Mesodermal cell (in vitro differentiated cells): ENCODE results near the gene KRTAP19-5. TPM values are rescaled to one million over a fixed set of nuclear protein-coding genes. Genes with fewer than 3 reads are reported as not detected.
"Not testable (repeated sequence)": the region's sequence is repeated elsewhere in the genome, so short reads cannot be mapped to it uniquely, and the experiment has no call there.

Experiments
- H3K27ac ChIP-seq: 2 replicates; pipeline ENCODE4 v1.7.0; 2013; ENCODE audit warnings: mild to moderate bottlenecking, low read depth, low read length, moderate library complexity; ENCODE audit not compliant: severe bottlenecking
- H3K36me3 ChIP-seq: 2 replicates; pipeline ENCODE4 v1.7.1; 2013; ENCODE audit warnings: mild to moderate bottlenecking, low read length, moderate library complexity; ENCODE audit not compliant: control insufficient read depth, insufficient read depth
- H3K4me1 ChIP-seq: one replicate; pipeline ENCODE4 v1.7.1; 2013; ENCODE audit warnings: mild to moderate bottlenecking, low read length; ENCODE audit not compliant: insufficient read depth, control insufficient read depth, poor library complexity, severe bottlenecking
- H3K4me3 ChIP-seq: 2 replicates; pipeline ENCODE4 v1.7.0; 2013; ENCODE audit warnings: low read length, control low read depth, mild to moderate bottlenecking; ENCODE audit not compliant: insufficient read depth, poor library complexity, severe bottlenecking; ENCODE audit errors: extremely low read depth
- H3K9me3 ChIP-seq: 2 replicates; pipeline ENCODE4 v1.7.1; 2013; ENCODE audit warnings: mild to moderate bottlenecking, low read length, moderate library complexity; ENCODE audit not compliant: control insufficient read depth
- WGBS, 2 experiments: methylation state at CpG; one replicate each; pipeline ENCODE4 v1.1.5; 2013; ENCODE audit warnings: missing lambda C conversion rate in 2 of 2; ENCODE audit not compliant: insufficient coverage in 2 of 2; 5-methylcytosine and 5-hydroxymethylcytosine counted together
- polyA plus RNA-seq, 2 experiments: library from polyadenylated mRNA; stranded (reverse); fragments of 50-300 nt; gene quantifications; one replicate each; pipeline ENCODE4 v1.2.3, GENCODE V29; 2013

The KRTAP19-5 gene
- not detected for polyA plus RNA-seq (2013, experiment 1 of 2)
- polyA plus RNA-seq (2013, experiment 2 of 2) = not detected

- Histone ChIP-seq H3K4me3 (no peak within 1 kb of the TSS), H3K4me1 (no peaks in the 10 kb centered on the region), H3K36me3 (no peaks in the 10 kb centered on the region), H3K27ac (no peak within 1 kb of the TSS), H3K9me3 (no peaks in the 10 kb centered on the region)
- 95% methylated on average over 4 of the region's 6 CpGs; no CpG with 5 or more reads in 1 of the 2 experiments for WGBS, 2 experiments
These were observed at the start of gene KRTAP19-5 for GRCh38 chr21:30502041-30502440. Gene KRTAP19-5, minus strand, starts transcription at chr21:30502141. Its CDS starts 51 bp downstream, at chr21:30502090.

DNA sequence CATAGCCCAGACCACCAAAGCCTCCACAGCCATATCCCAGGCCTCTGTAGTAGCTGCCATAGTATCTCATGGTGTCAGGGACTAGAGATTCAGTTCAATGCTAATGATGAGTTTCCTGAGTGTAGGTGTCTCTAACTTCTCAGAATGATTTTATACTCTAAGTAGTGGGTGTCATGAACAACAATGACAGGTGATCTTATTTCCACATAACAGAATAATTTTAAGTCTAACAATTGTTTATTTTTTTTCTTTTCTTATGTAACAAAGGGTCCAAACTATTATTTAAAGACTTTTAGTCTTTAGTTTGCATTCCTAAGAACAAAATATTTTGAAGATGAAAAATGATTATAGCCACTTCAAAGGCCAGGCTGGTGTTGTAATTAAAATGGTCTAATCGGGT lies 39.8 kb upstream of the KRTAP19-5 start, which contains the start of gene KRTAP19-6:
TSS of gene KRTAP19-6 (minus strand) at position 101 of the 400 bp plus-strand sequence. CDS start at position 70, 31 bp downstream.
- H3K4me1 ChIP-seq = no peaks in the 10 kb centered on the region
- no peak within 1 kb of the TSS for H3K27ac ChIP-seq
- no peaks in the 10 kb centered on the region for H3K9me3 ChIP-seq
- no CpG with 5 or more reads among the region's 1 CpG for WGBS, 2 experiments
- H3K4me3 ChIP-seq = no peak within 1 kb of the TSS
- no peaks in the 10 kb centered on the region for H3K36me3 ChIP-seq

- Histone ChIP-seq H3K9me3 (no peaks in the 10 kb centered on the region), H3K27ac (no peak overlapping the region), H3K4me1 (no peaks in the 10 kb centered on the region), H3K4me3 (no peak overlapping the region), H3K36me3 (no peaks in the 10 kb centered on the region)
- no CpG with 5 or more reads among the region's 1 CpG for WGBS, 2 experiments
These were observed 16.9 kb upstream of the KRTAP19-5 start for GRCh38 chr21:30518876-30519275.

DNA sequence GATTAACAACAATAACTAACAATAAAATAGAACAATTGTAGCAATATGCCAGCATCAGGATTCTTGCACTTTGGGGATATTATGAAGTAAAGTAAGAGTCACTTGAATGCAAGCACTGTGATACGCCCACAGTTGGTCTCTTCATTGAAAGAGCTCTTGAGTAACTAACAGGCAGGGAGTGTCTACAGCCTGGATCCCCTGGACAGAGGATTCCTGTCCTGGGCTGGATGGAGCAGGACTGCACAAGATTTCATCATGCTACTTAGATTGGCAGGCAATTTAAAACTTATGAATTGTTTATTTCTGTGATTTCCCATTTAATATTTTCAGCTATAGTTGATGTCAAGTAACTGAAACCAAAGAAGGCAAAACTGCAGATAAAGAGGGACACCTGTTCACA lies 13.7 kb upstream of the KRTAP19-5 start:
- H3K9me3 ChIP-seq = no peaks in the 10 kb centered on the region
- WGBS, 2 experiments = 80% methylated on average over 1 of the region's 1 CpG; no CpG with 5 or more reads in 1 of the 2 experiments
- no peak overlapping the region for H3K4me3 ChIP-seq
- no peaks in the 10 kb centered on the region for H3K4me1 ChIP-seq
- H3K36me3 ChIP-seq = no peaks in the 10 kb centered on the region
- H3K27ac ChIP-seq = no peak overlapping the region

DNA sequence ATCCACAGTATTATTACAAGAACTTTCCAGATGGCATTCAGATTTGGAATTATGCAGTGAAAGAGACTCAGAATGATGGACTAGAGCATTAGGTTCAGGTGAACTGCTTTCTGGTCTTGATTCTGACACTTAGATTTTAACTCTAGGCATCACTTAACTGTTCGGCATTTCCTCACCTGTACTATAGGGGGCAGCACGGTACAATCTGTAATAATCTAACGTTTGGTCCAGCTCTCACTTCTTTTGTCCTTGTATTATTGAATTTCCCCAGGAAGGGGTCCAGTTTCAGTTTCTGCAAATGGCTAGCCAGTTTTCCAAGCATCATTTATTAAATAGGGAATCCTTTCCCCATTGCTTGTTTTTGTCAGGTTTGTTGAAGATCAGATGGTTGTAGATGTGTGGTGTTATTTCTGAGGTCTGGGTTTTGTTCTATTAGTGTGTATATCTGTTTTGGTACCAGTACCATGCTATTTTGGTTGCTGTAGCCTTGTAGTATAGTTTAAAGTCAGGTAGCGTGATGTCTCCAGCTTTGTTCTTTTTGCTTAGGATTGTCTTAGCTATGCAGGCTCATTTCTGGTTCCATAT lies 3.8 kb upstream of the KRTAP19-5 start:
- H3K27ac ChIP-seq, H3K4me1 ChIP-seq, H3K4me3 ChIP-seq, H3K9me3 ChIP-seq, H3K36me3 ChIP-seq: not testable (repeated sequence)
- 39 to 58% methylated on average over 2 to 3 of the region's 4 CpGs for WGBS, 2 experiments

GRCh38 chr21:30497065-30497464 lies 4.9 kb downstream of the KRTAP19-5 start, which contains the start of gene KRTAP19-4:
Gene KRTAP19-4, minus strand, starts transcription at chr21:30497165. Its CDS starts 55 bp downstream, at chr21:30497110.
- H3K9me3 ChIP-seq = no peaks in the 10 kb centered on the region
- WGBS, 2 experiments = 54% methylated on average over 2 of the region's 4 CpGs; no CpG with 5 or more reads in 1 of the 2 experiments
- no peak within 1 kb of the TSS for H3K4me3 ChIP-seq
- no peak within 1 kb of the TSS for H3K27ac ChIP-seq
- H3K36me3 ChIP-seq = no peaks in the 10 kb centered on the region
- no peaks in the 10 kb centered on the region for H3K4me1 ChIP-seq

DNA sequence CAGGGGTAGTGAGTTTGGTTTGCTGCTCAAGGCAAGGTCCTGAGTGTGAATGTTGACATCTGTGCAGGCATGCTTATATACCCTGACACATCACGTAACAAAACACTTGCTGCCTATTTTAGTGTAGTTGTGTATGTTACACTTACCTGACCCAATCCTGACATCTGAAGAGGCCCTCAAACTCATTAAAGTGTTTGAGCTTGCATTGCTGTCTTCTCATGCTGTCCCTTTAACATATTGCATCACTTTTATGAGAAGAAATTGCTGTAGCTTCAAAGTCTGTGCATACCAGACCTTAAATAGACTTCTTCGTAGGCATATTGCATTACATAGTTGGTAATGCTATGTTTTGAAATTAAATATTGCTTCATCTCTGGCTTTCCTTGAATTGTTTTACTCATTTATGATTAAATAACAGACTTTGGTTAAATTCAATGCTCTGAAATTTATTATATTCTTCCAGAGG lies 9.9 kb downstream of the KRTAP19-5 start, which contains the start of gene KRTAP19-3:
TSS of gene KRTAP19-3 (minus strand) at position 51 of the 466 bp plus-strand sequence. CDS start 56 bp downstream, outside the sequence.
- Histone ChIP-seq H3K4me3 (no peak within 1 kb of the TSS), H3K27ac (no peak within 1 kb of the TSS), H3K4me1 (no peaks in the 10 kb centered on the region), H3K9me3 (peaks cover 4% of the 10 kb centered on the region), H3K36me3 (no peaks in the 10 kb centered on the region)
- no CpG with 5 or more reads among the region's 2 CpGs for WGBS, 2 experiments

GRCh38 chr21:30487336-30487735 lies 14.6 kb downstream of the KRTAP19-5 start, which contains the start of gene KRTAP19-2:
Gene KRTAP19-2, minus strand, starts transcription at chr21:30487436. Its CDS starts 88 bp downstream, at chr21:30487348.
- H3K36me3 ChIP-seq = no peaks in the 10 kb centered on the region
- WGBS, 2 experiments = no CpG with 5 or more reads among the region's 2 CpGs
- no peak within 1 kb of the TSS for H3K4me3 ChIP-seq
- H3K27ac ChIP-seq = no peak within 1 kb of the TSS
- H3K9me3 ChIP-seq = peaks cover 17% of the 10 kb centered on the region
- no peaks in the 10 kb centered on the region for H3K4me1 ChIP-seq

- Histone ChIP-seq H3K4me1 (no peaks in the 10 kb centered on the region), H3K27ac (no peak overlapping the region), H3K36me3 (no peaks in the 10 kb centered on the region), H3K4me3 (no peak overlapping the region), H3K9me3 (peaks cover 17% of the 10 kb centered on the region)
- WGBS, 2 experiments = 14 to 80% methylated on average over 1 to 2 of the region's 2 CpGs
These were observed 15.8 kb downstream of the KRTAP19-5 start for GRCh38 chr21:30486180-30486579.

DNA sequence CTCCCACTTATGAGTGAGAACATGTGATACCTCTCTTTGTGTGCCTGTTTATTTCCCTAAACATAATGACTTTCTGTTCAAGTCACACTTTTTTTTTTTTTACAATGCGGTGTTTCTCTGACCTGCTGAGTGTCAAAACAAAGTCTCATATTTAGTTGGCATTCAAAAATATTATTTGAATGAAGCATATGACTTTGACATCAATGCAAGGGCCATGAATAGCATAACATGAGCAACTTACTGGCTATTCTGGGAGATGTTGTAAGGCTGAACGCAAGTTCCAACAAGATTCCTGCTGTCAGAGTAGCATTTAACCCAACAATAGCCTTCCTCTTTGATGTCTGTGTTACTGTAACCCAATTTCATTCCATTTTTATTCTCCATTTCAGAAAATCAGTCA lies 19.8 kb downstream of the KRTAP19-5 start:
- no peaks in the 10 kb centered on the region for H3K36me3 ChIP-seq
- no peak overlapping the region for H3K27ac ChIP-seq
- no peak overlapping the region for H3K4me3 ChIP-seq
- WGBS, 2 experiments = 50 to 100% methylated on average over 1 of the region's 2 CpGs
- H3K9me3 ChIP-seq = peaks cover 15% of the 10 kb centered on the region
- no peaks in the 10 kb centered on the region for H3K4me1 ChIP-seq

DNA sequence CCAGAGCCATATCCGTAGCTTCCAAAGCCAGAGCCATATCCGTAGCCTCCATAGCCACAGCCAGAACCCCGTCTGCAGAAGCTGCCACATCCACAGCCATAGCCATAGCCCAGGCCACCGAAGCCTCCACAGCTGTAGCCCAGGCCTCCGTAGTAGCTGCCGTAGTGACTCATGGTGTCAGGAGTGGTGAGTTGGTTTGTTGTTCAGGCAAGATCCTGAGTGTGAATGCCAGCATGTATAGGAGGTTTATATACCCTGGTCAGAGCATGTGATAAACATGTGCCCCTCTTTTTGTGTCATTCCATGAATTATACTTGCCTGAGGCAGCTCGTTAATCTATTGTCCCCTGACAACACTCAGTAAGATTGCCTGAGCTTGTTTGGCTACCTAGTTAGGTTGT lies 21.8 kb downstream of the KRTAP19-5 start, which contains the start of gene KRTAP19-1:
TSS of gene KRTAP19-1 (minus strand) at position 223 of the 400 bp plus-strand sequence. CDS start at position 173, 50 bp downstream.
- Histone ChIP-seq H3K9me3 (no peaks in the 10 kb centered on the region), H3K4me3 (no peak within 1 kb of the TSS), H3K27ac (no peak within 1 kb of the TSS), H3K36me3 (no peaks in the 10 kb centered on the region), H3K4me1 (no peaks in the 10 kb centered on the region)
- WGBS, 2 experiments = 88 to 89% methylated on average over 6 to 7 of the region's 7 CpGs
